ENCODE data around the gene DNAJC2.
"Not testable (repeated sequence)": the region's sequence is repeated elsewhere in the genome, so short reads cannot be mapped to it uniquely, and the experiment has no call there.

DNAJC2 gene

DNA sequence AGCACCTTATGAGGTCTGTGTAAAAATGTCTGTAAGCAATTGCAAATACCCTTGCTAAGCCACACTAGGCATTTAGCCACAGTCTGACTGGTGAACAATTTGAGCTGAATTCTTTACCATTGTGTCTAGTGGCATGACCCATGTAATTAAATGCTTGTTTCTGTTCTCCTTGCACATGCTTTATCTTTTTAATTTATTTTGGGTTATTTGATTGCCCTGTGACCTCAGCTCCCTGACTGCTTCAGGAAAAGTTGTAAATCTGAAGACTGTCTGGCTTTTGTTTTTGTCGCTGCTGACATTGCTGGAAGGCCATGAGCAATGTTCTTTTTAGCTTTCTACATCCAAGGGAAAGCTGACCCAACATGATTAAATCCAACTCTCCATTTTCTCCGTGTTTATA lies 78.3 kb downstream of the DNAJC2 start:
- DNase-seq, result not testable (repeated sequence)

DNA sequence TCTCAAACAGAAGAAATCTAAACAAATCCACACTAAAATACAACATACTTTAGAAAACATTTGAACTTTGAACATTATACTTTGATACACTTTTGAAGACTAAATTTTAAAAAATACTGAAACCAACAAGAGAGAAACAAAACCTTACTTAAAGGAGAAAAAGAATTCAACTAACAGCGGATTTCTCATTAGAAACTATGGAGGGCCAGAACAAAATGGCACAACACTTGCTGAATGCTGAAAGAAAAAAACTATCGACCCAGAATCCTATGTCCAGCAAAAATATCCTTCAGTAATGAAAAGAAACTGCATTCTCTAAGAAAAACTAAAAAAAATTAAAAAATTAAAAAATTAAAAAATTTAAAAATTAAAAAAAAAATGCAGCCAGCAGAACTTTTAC lies 80.5 kb downstream of the DNAJC2 start:
- not testable (repeated sequence) for DNase-seq
